ENCODE data around the gene PLEKHM2.

The PLEKHM2 gene

DNA sequence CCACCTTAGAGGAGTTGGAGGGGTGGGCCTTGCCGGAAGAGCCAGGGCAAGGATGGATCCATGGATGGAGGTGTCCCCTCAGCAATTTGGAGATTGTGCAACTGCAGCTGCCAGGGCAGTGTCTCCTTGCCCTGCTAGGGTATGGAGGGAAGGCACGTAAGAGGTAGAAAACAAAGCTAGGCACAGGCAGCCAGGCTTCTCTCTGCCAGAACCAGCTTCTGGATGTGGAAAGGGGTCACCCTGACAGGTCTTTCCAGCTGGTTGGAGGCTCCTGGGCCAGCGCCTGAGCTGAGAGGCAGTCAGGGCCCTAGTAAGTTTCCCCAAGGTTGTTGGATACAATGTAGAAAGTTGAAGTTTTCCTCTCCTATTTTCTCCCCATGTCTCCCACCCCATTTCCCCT lies 36.7 kb downstream of the PLEKHM2 start:
- DNase-seq (ENCODE audit: low spot score) (no peak), ATAC-seq (ENCODE audit: low read depth) (no peak)
- Histone ChIP-seq H3K36me3 (ENCODE audit: low read depth) (peaks cover 25% of the 10 kb centered on the region; the same call in 1 of the 2 replicates), H3K4me3 (ENCODE audit: severe bottlenecking) (no peak overlapping the region), H3K27me3 (ENCODE audit: insufficient read depth, poor library complexity, severe bottlenecking) (no peaks in the 10 kb centered on the region), H3K9me3 (ENCODE audit: severe bottlenecking) (no peaks in the 10 kb centered on the region), H3K27ac (ENCODE audit: poor library complexity, severe bottlenecking) (no peak overlapping the region), H3K4me1 (ENCODE audit: insufficient read depth, poor library complexity, severe bottlenecking) (no peaks in the 10 kb centered on the region)
- TF ChIP-seq, protein P1, sequence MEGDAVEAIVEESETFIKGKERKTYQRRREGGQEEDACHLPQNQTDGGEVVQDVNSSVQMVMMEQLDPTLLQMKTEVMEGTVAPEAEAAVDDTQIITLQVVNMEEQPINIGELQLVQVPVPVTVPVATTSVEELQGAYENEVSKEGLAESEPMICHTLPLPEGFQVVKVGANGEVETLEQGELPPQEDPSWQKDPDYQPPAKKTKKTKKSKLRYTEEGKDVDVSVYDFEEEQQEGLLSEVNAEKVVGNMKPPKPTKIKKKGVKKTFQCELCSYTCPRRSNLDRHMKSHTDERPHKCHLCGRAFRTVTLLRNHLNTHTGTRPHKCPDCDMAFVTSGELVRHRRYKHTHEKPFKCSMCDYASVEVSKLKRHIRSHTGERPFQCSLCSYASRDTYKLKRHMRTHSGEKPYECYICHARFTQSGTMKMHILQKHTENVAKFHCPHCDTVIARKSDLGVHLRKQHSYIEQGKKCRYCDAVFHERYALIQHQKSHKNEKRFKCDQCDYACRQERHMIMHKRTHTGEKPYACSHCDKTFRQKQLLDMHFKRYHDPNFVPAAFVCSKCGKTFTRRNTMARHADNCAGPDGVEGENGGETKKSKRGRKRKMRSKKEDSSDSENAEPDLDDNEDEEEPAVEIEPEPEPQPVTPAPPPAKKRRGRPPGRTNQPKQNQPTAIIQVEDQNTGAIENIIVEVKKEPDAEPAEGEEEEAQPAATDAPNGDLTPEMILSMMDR (IDR thresholded peaks at IDR 0.05; ENCODE audit: poor library complexity, severe bottlenecking), result no peak

DNA sequence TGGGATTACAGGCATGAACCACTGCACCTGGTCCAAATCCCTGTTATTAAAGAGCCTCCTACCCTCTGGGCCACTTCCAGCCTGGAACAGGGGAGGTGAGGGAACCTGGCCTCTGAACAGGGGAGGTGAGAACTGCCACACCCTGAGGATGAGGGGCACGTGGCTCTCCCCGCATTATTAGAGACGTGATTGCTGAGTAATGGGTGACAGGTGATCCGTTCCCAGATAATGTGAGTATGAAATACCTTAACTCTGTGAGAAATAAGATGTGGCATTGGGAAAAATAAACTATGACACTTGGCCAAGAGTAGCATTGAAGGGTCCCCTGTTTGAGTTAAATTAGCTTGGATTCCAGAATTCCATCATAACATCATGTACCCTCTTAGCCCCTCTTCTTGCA lies 38.3 kb downstream of the PLEKHM2 start:
- Histone ChIP-seq H3K36me3 (ENCODE audit: low read depth) (peaks cover 17% of the 10 kb centered on the region; the same call in 1 of the 2 replicates), H3K27me3 (ENCODE audit: insufficient read depth, poor library complexity, severe bottlenecking) (no peaks in the 10 kb centered on the region), H3K4me1 (ENCODE audit: insufficient read depth, poor library complexity, severe bottlenecking) (no peaks in the 10 kb centered on the region), H3K27ac (ENCODE audit: poor library complexity, severe bottlenecking) (no peak overlapping the region), H3K4me3 (ENCODE audit: severe bottlenecking) (no peak overlapping the region), H3K9me3 (ENCODE audit: severe bottlenecking) (no peaks in the 10 kb centered on the region)
- TF ChIP-seq, protein P1 (IDR thresholded peaks at IDR 0.05; ENCODE audit: poor library complexity, severe bottlenecking), result no peak
- DNase-seq (ENCODE audit: low spot score) (no peak), ATAC-seq (ENCODE audit: low read depth) (no peak)

DNA sequence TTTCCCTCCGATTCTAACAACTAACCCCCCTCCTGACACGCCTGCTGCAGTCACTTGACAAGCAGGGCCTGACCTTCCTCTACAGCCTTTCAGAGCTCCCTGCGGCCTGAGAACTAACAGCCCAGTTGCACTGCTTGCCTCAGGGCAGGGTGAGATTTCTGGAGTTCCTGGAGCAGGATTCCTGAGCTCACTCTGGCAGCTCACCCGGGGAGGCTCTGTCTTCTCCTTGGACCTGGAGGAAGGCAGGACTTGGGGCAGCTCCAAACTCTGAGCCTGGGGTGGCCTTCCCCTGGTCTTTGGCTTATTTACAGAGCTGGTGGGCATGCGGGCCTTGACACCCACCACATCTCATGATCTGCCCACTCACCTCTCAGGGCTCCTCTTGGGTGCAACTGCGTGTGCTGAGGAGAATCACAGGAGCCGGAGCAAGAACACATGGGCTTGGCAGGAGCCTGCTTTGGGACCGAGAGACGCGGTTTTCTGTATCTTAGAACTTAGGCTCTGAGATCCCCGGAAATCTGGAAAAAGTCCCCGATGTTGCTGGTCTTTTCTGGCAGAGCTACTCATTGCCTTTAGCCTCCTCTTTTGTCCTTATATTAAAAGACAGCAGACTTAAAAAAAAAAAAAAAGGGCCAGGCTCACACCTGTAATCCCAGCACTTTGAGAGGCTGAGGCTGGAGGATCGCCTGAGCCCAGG lies 38.9 kb downstream of the PLEKHM2 start:
- no peak for DNase-seq (ENCODE audit: low spot score)
- Histone ChIP-seq H3K27ac (ENCODE audit: poor library complexity, severe bottlenecking) (no peak overlapping the region), H3K4me3 (ENCODE audit: severe bottlenecking) (no peak overlapping the region), H3K36me3 (ENCODE audit: low read depth) (peaks cover 19% of the 10 kb centered on the region; the same call in 1 of the 2 replicates), H3K9me3 (ENCODE audit: severe bottlenecking) (no peaks in the 10 kb centered on the region), H3K27me3 (ENCODE audit: insufficient read depth, poor library complexity, severe bottlenecking) (no peaks in the 10 kb centered on the region), H3K4me1 (ENCODE audit: insufficient read depth, poor library complexity, severe bottlenecking) (no peaks in the 10 kb centered on the region)
- no peak for ATAC-seq (ENCODE audit: low read depth)
- TF ChIP-seq, protein P1 (IDR thresholded peaks at IDR 0.05; ENCODE audit: poor library complexity, severe bottlenecking), result no peak

DNA sequence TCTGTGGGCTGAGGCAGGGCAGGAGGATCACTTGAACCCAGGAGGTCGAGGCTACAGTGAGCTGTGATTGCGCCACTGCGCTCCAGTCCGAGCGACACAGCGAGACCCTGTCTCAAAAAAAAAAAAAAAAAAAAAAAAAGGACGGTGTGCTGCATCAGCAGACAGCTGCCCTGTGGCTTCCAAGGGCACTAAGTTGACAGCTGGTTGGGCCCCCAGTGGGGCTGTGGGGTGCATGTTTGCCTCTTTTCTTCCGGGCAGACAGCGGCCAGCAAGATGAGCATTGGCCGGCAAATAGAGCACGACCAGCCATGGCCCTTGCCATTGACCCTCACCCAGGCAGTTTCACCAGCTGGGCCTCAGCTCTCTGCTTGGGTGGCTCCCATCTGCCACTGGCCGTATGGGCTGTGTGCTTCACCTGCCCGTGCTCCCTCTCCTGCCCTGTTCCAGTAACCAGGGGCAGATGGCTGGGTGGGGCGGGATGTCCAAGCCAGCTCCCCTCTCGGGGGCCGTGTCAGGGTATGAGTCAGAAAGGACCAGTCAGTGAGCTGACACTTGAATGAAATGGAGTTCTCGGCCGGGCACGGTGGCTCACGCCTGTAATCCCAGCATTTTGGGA lies 39.6 kb downstream of the PLEKHM2 start:
- TF ChIP-seq, protein P1 (IDR thresholded peaks at IDR 0.05; ENCODE audit: poor library complexity, severe bottlenecking), result no peak
- H3K4me1 ChIP-seq (ENCODE audit: insufficient read depth, poor library complexity, severe bottlenecking), result no peaks in the 10 kb centered on the region
- H3K4me3 ChIP-seq (ENCODE audit: severe bottlenecking), result no peak overlapping the region
- DNase-seq (ENCODE audit: low spot score) (no peak), ATAC-seq (ENCODE audit: low read depth) (no peak)
- no peak overlapping the region for H3K27ac ChIP-seq (ENCODE audit: poor library complexity, severe bottlenecking)
- H3K36me3 ChIP-seq (ENCODE audit: low read depth), result peaks cover 19% of the 10 kb centered on the region; the same call in 1 of the 2 replicates
- no peaks in the 10 kb centered on the region for H3K27me3 ChIP-seq (ENCODE audit: insufficient read depth, poor library complexity, severe bottlenecking)
- H3K9me3 ChIP-seq (ENCODE audit: severe bottlenecking), result no peaks in the 10 kb centered on the region
